ENCODE data around the gene FAM227B. TPM values are rescaled to one million over a fixed set of nuclear protein-coding genes. Genes with fewer than 3 reads are reported as not detected.

Gene FAM227B
- total RNA-seq, 1 donor, result 3.2 TPM

- no peak for DNase-seq (ENCODE audit: low read depth in 2 of 3, low spot score in 2 of 3)
These were observed 314.1 kb downstream of the FAM227B start for GRCh38 chr15:49306551-49306950.

- no peak for DNase-seq (ENCODE audit: low read depth in 2 of 3, low spot score in 2 of 3)
These were observed 317.6 kb downstream of the FAM227B start for GRCh38 chr15:49303003-49303402.

GRCh38 chr15:49301562-49301961 lies 319.1 kb downstream of the FAM227B start:
- DNase-seq (ENCODE audit: low read depth in 2 of 3, low spot score in 2 of 3), result no peak

- no peak for DNase-seq (ENCODE audit: low read depth in 2 of 3, low spot score in 2 of 3)
These were observed 319.8 kb downstream of the FAM227B start for GRCh38 chr15:49300856-49301255.

DNA sequence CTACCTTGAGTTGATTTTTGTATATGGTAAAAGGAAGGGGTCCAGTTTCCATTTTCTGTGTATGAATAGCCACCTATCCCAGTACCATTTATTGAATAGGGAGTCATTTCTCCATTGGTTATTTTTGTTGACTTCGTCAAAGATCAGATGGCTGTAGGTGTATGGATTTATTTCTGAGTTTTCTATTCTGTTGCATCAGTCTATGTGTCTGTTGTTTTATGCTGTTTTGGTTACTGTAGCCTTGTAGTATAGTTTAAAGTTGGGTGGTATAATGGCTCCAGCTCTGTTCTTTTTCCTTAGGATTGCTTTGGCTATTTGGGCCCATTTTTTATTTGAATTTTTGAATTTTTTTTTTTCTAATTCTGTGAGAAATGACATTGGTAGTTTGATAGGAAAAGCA lies 323.0 kb downstream of the FAM227B start:
- DNase-seq (ENCODE audit: low read depth in 2 of 3, low spot score in 2 of 3), result no peak

DNA sequence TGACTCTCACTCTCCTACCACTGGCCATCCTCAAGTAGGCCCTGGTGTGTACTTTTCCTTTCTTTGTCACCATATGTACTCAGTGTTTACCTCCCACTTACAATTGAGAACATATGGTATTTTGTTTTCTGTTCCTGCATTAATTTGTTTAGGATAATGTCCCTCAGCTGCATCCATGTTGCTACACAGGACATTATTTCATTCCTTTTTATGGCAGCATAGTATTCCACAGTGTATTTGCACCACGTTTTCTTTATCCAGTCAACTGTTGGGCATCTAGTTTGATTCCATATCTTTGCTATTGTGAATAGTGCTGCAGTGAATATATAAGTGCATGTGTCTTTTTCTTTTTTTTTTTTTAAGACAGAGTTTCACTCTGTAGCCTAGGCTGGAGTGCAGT lies 324.4 kb downstream of the FAM227B start:
- no peak for DNase-seq (ENCODE audit: low read depth in 2 of 3, low spot score in 2 of 3)

GRCh38 chr15:49293941-49294340 lies 326.7 kb downstream of the FAM227B start:
- no peak for DNase-seq (ENCODE audit: low read depth in 2 of 3, low spot score in 2 of 3)

- DNase-seq (ENCODE audit: low read depth in 2 of 3, low spot score in 2 of 3), result no peak
These were observed 330.4 kb downstream of the FAM227B start for GRCh38 chr15:49290191-49290590.

- DNase-seq (ENCODE audit: low read depth in 2 of 3, low spot score in 2 of 3), result no peak
These were observed 332.2 kb downstream of the FAM227B start for GRCh38 chr15:49288391-49288790.

- no peak for DNase-seq (ENCODE audit: low read depth in 2 of 3, low spot score in 2 of 3)
These were observed 333.1 kb downstream of the FAM227B start for GRCh38 chr15:49287481-49287880.

- DNase-seq (ENCODE audit: low read depth in 2 of 3, low spot score in 2 of 3), result no peak
These were observed 333.8 kb downstream of the FAM227B start for GRCh38 chr15:49286649-49287404.

- DNase-seq (ENCODE audit: low read depth in 2 of 3, low spot score in 2 of 3), result no peak
These were observed 338.3 kb downstream of the FAM227B start for GRCh38 chr15:49282366-49282765.

- DNase-seq (ENCODE audit: low read depth in 2 of 3, low spot score in 2 of 3), result no peak
These were observed 340.8 kb downstream of the FAM227B start for GRCh38 chr15:49279521-49280456.

GRCh38 chr15:49278751-49279150 lies 341.9 kb downstream of the FAM227B start:
- DNase-seq (ENCODE audit: low read depth in 2 of 3, low spot score in 2 of 3), result no peak

Other genes with a start within 250 kb of the FAM227B start
- gene FGF7, start 197.6 kb downstream of the FAM227B start, total RNA-seq, result under 0.01 TPM
- 6.2 TPM for gene DTWD1, start 230 bp upstream of the FAM227B start, total RNA-seq

Measured in hematopoietic multipotent progenitor cell (in vitro differentiated cells).